Measurements from ENCODE around the gene DOCK2. TPM values are rescaled to one million over a fixed set of nuclear protein-coding genes. Genes with fewer than 3 reads are reported as not detected.

DOCK2 gene
- total and polyA plus RNA-seq, 12 donors: 3.3 to 59.5 (median 21.0) TPM

DNA sequence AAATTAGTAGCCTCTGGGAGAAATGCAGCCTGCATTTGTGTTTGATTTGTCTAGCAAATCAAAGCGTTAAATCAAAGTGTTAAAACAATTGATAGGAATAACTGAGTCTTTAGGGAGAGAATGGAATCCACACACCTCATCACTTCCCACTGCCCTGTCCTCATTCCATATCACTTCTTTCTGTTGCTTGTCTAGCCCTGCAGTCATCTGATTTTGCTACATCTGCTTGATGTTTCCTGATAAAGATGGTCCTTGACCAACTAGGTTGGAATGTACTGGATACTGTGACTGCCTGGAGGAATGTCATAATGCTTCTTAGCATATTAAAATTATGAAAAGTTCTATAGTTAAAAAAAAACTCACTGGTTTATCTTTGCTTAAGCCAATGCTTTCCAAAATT, 119.9 kb downstream of the DOCK2 start:
- WGBS, 4 donors: 85 to 97% (median 92%) methylated on average over 1 of the region's 1 CpG
- TF ChIP-seq, protein P1, sequence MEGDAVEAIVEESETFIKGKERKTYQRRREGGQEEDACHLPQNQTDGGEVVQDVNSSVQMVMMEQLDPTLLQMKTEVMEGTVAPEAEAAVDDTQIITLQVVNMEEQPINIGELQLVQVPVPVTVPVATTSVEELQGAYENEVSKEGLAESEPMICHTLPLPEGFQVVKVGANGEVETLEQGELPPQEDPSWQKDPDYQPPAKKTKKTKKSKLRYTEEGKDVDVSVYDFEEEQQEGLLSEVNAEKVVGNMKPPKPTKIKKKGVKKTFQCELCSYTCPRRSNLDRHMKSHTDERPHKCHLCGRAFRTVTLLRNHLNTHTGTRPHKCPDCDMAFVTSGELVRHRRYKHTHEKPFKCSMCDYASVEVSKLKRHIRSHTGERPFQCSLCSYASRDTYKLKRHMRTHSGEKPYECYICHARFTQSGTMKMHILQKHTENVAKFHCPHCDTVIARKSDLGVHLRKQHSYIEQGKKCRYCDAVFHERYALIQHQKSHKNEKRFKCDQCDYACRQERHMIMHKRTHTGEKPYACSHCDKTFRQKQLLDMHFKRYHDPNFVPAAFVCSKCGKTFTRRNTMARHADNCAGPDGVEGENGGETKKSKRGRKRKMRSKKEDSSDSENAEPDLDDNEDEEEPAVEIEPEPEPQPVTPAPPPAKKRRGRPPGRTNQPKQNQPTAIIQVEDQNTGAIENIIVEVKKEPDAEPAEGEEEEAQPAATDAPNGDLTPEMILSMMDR (IDR thresholded peaks at IDR 0.05): no peak
- TF ChIP-seq POLR2A (IDR thresholded peaks at IDR 0.05): no peak
- Histone ChIP-seq H3K9me3 (replicated peaks in 1 of 3) (no peaks in the 10 kb centered on the region), H3K4me3 (no peak overlapping the region), H3K27me3 (no peaks in the 10 kb centered on the region), H3K27ac (peak overlapping the region in 1 of 5 donors; percentile 17), H3K4me1 (replicated peaks in 1 of 2) (peaks cover 0 to 5% of the 10 kb centered on the region in 2 donors), H3K36me3 (replicated peaks in 1 of 2) (no peaks in the 10 kb centered on the region)
- DNase-seq: peak in 1 of 7 donors; percentile 8
- intact Hi-C loops (cut with DNase I): no loop called here

DNA sequence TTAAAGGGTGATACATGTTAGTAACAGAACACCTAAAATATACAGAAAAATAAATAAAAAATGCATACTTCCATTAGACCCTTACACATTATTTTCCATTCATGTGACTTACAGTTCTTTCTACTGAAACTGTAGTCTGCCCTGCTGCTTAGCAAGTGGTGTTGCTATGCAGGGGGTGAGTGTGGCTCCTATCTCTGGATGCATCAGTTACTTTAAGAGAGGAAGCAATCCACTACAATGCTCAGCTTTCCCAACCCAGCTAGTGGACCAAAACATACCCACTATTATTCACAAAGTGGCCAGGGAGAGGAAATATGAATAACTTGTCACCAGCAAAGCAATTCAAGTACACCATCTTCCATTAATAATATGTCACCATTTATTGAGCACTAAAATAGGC, 121.8 kb downstream of the DOCK2 start:
- intact Hi-C loops (cut with DNase I): no loop called here
- TF ChIP-seq, protein P1 (IDR thresholded peaks at IDR 0.05): no peak
- H3K9me3 ChIP-seq (replicated peaks in 1 of 3): no peaks in the 10 kb centered on the region
- peaks cover 5 to 6% of the 10 kb centered on the region in 2 donors for H3K4me1 ChIP-seq (replicated peaks in 1 of 2)
- no peaks in the 10 kb centered on the region for H3K27me3 ChIP-seq
- H3K27ac ChIP-seq: no peak overlapping the region
- no peaks in the 10 kb centered on the region for H3K36me3 ChIP-seq (replicated peaks in 1 of 2)
- no peak for DNase-seq
- H3K4me3 ChIP-seq: no peak overlapping the region

DNA sequence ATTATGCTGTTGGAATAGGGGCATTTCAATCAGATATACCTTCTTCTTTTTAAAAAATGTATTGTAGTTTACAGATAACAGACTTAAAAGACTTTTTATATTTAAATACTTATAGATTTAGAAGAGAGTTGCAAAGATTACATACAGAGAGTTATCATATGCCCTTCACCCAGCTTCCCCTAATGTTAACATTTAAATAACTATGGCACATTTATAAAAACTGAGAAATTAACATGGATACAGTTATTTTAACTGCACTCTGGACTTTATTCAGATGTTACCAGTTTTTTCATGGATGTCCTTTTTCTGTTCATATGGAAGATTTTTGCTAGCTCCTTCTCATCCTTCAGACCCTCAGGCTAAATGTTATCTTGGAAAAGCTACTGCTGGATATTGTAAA, 123.2 kb downstream of the DOCK2 start:
- no peak overlapping the region for H3K27ac ChIP-seq
- H3K27me3 ChIP-seq: no peaks in the 10 kb centered on the region
- no peak overlapping the region for H3K4me3 ChIP-seq
- intact Hi-C loops (cut with DNase I): no loop called here
- no peaks in the 10 kb centered on the region for H3K9me3 ChIP-seq (replicated peaks in 1 of 3)
- H3K4me1 ChIP-seq (replicated peaks in 1 of 2): peaks cover 5 to 9% of the 10 kb centered on the region in 2 donors
- TF ChIP-seq POLR2A (IDR thresholded peaks at IDR 0.05): no peak
- TF ChIP-seq, protein P1 (IDR thresholded peaks at IDR 0.05): no peak
- no peak for DNase-seq
- no peaks in the 10 kb centered on the region for H3K36me3 ChIP-seq (replicated peaks in 1 of 2)

DNA sequence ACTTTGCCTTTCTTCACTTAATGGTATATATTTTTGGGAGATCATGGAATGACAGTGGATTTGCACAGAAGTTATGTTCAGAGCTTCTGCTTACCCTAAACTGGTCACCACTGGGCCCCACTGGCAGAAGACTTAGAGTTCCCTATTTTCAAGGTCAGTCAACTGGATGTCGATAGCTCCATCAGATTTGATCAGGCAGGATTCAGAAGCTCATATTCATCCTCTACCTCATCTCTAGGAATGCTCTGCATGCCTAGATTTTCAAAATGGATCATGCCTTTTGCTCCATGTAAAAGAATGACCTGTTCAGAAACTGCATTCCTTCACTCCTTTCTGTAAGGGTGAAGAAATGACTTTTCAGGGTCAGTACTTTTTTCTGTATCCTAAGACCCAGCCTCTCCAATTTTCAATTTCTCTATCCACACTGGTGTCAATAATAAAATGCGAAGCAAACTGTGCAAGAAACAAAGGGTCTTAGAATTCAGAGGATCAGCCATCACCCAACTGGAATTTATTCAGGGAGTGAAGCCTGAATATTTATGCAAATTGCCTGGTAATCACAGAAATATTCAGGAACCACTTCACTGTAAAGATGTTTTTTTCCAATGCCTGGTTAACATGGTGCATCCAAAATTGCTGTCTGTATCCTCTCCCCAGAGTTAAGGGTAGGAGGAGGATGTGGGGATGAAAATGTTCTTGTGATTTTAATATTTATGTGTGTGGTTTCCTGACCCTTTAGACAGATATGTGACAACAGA, 125.4 kb downstream of the DOCK2 start:
- TF ChIP-seq, protein P1 (IDR thresholded peaks at IDR 0.05): no peak
- no peak for TF ChIP-seq POLR2A (IDR thresholded peaks at IDR 0.05)
- intact Hi-C loops (cut with DNase I): no loop called here
- Histone ChIP-seq H3K27me3 (no peaks in the 10 kb centered on the region), H3K27ac (no peak overlapping the region), H3K4me1 (replicated peaks in 1 of 2) (peaks cover under 1 to 9% of the 10 kb centered on the region in 2 donors), H3K9me3 (replicated peaks in 1 of 3) (no peaks in the 10 kb centered on the region), H3K36me3 (replicated peaks in 1 of 2) (no peaks in the 10 kb centered on the region), H3K4me3 (no peak overlapping the region)
- WGBS, 4 donors: 81 to 85% (median 82%) methylated on average over 2 of the region's 2 CpGs
- no peak for DNase-seq

Data from adrenal gland (tissue), 12 donors.